Neutrophil (primary cell): ENCODE measurements around the gene SHISA9.

Experiments used
- H3K27ac ChIP-seq: fragments of 200-600 bp; sonication (generic); 2 replicates; pipeline ENCODE4 v1.5.1; 2016; ENCODE audit warnings: mild to moderate bottlenecking, moderate library complexity
- H3K27me3 ChIP-seq: fragments of 200-600 bp; sonication (generic); 2 replicates; pipeline ENCODE4 v1.6.0; 2016; ENCODE audit warnings: mild to moderate bottlenecking
- H3K36me3 ChIP-seq: fragments of 200-600 bp; sonication (generic); 2 replicates; pipeline ENCODE4 v1.5.1; 2017
- H3K4me1 ChIP-seq, 2 experiments: fragments of 200-600 bp in 1 of 2; sonication (generic) in 1 of 2; 1 replicate in 1 of 2; 2 replicates in 1 of 2; pipeline versions ENCODE4 v1.5.1 to v1.6.1; 2013 to 2016; ENCODE audit warnings: low read depth in 1 of 2, low read length in 1 of 2, mild to moderate bottlenecking in 1 of 2, moderate library complexity in 1 of 2; ENCODE audit not compliant: control insufficient read depth in 1 of 2, insufficient read depth in 1 of 2
- H3K4me3 ChIP-seq, 2 experiments: fragments of 200-600 bp in 1 of 2; sonication (generic) in 1 of 2; 1 replicate in 1 of 2; 2 replicates in 1 of 2; pipeline ENCODE4 v1.5.1; 2013 to 2016; ENCODE audit warnings: low read depth in 1 of 2, low read length in 1 of 2, mild to moderate bottlenecking in 1 of 2, moderate library complexity in 1 of 2
- H3K9me3 ChIP-seq: fragments of 200-600 bp; sonication (generic); 2 replicates; pipeline ENCODE4 v1.5.1; 2016
- CTCF ChIP-seq: fragments of 200-600 bp; sonication (generic); IDR thresholded peaks from 2 replicates; pipeline ENCODE4 v1.5.1; 2016; ENCODE audit warnings: antibody characterized with exemption

Gene SHISA9

GRCh38 chr16:13070268-13070667 is 168.9 kb downstream of the SHISA9 start:
- no peaks in the 10 kb centered on the region for H3K36me3 ChIP-seq
- H3K4me3 ChIP-seq, result no peak overlapping the region
- no peaks in the 10 kb centered on the region for H3K27me3 ChIP-seq
- no peak for TF ChIP-seq CTCF
- H3K27ac ChIP-seq, result no peak overlapping the region
- no peaks in the 10 kb centered on the region for H3K4me1 ChIP-seq
- no peaks in the 10 kb centered on the region for H3K9me3 ChIP-seq

GRCh38 chr16:13076878-13077277 is 175.5 kb downstream of the SHISA9 start:
- no peak for TF ChIP-seq CTCF
- no peaks in the 10 kb centered on the region for H3K9me3 ChIP-seq
- no peaks in the 10 kb centered on the region for H3K36me3 ChIP-seq
- H3K4me1 ChIP-seq, result no peaks in the 10 kb centered on the region
- H3K27me3 ChIP-seq, result no peaks in the 10 kb centered on the region
- H3K27ac ChIP-seq, result no peak overlapping the region
- H3K4me3 ChIP-seq, result no peak overlapping the region

- no peaks in the 10 kb centered on the region for H3K27me3 ChIP-seq
- H3K9me3 ChIP-seq, result no peaks in the 10 kb centered on the region
- no peak overlapping the region for H3K27ac ChIP-seq
- H3K4me3 ChIP-seq, result no peak overlapping the region
- no peaks in the 10 kb centered on the region for H3K4me1 ChIP-seq
- H3K36me3 ChIP-seq, result no peaks in the 10 kb centered on the region
- no peak for TF ChIP-seq CTCF
These were observed 176.4 kb downstream of the SHISA9 start for GRCh38 chr16:13077816-13078215.

GRCh38 chr16:13080531-13080930 is 179.1 kb downstream of the SHISA9 start:
- no peaks in the 10 kb centered on the region for H3K27me3 ChIP-seq
- H3K36me3 ChIP-seq, result no peaks in the 10 kb centered on the region
- no peak overlapping the region for H3K4me3 ChIP-seq
- no peak for TF ChIP-seq CTCF
- H3K4me1 ChIP-seq, result no peaks in the 10 kb centered on the region
- H3K27ac ChIP-seq, result no peak overlapping the region
- H3K9me3 ChIP-seq, result no peaks in the 10 kb centered on the region

- Histone ChIP-seq H3K27ac (no peak overlapping the region), H3K4me1 (no peaks in the 10 kb centered on the region), H3K27me3 (no peaks in the 10 kb centered on the region), H3K36me3 (no peaks in the 10 kb centered on the region), H3K9me3 (no peaks in the 10 kb centered on the region), H3K4me3 (no peak overlapping the region)
- TF ChIP-seq CTCF, result no peak
These were observed 180.5 kb downstream of the SHISA9 start for GRCh38 chr16:13081825-13082331.

GRCh38 chr16:13083681-13084080 is 182.3 kb downstream of the SHISA9 start:
- Histone ChIP-seq H3K36me3 (no peaks in the 10 kb centered on the region), H3K27me3 (no peaks in the 10 kb centered on the region), H3K27ac (no peak overlapping the region), H3K9me3 (no peaks in the 10 kb centered on the region), H3K4me1 (no peaks in the 10 kb centered on the region), H3K4me3 (no peak overlapping the region)
- TF ChIP-seq CTCF, result no peak
